Muscle of leg (tissue), 16 donors: ENCODE data around the gene CNNM4. TPM values are rescaled to one million over a fixed set of nuclear protein-coding genes. Genes with fewer than 3 reads are reported as not detected.

ENCODE experiments used
- DNase-seq: peaks from one replicate; pipeline ENCODE4 v3.0.0; 2013
- H3K27ac ChIP-seq: one replicate; pipeline ENCODE4 v1.5.1; 2013; ENCODE audit warnings: mild to moderate bottlenecking, low read length, control low read depth
- H3K27me3 ChIP-seq: one replicate; pipeline ENCODE4 v1.6.1; 2013; ENCODE audit warnings: low read length; ENCODE audit not compliant: control insufficient read depth, insufficient read depth
- H3K36me3 ChIP-seq: one replicate; pipeline ENCODE4 v1.6.1; 2013; ENCODE audit warnings: low read length; ENCODE audit not compliant: control insufficient read depth, insufficient read depth
- H3K4me1 ChIP-seq: one replicate; pipeline ENCODE4 v1.6.1; 2013; ENCODE audit warnings: low read length; ENCODE audit not compliant: control insufficient read depth, insufficient read depth
- H3K4me3 ChIP-seq: one replicate; pipeline ENCODE4 v1.5.1; 2013; ENCODE audit warnings: low read length, control low read depth
- H3K9me3 ChIP-seq: replicated peaks from 2 replicates; pipeline ENCODE4 v1.6.1; 2013; ENCODE audit warnings: low read depth, low read length; ENCODE audit not compliant: control insufficient read depth
- WGBS: methylation state at CpG from one replicate; pipeline ENCODE4 v1.1.5; 2013; ENCODE audit warnings: missing lambda C conversion rate; ENCODE audit not compliant: insufficient coverage; 5-methylcytosine and 5-hydroxymethylcytosine counted together
- long read RNA-seq, 11 donors: transcript quantifications; one replicate each; lab custom pipeline, GENCODE V29; 2026
- polyA plus RNA-seq, 8 donors: library from polyadenylated mRNA; unstranded; fragments of 120-200 nt; gene quantifications; one replicate each; pipeline versions ENCODE4 v1.2.1 to v1.2.3, GENCODE V29; 2013; ENCODE audit warnings: inconsistent platforms in 1 of 8, low replicate concordance in 1 of 8; ENCODE audit not compliant: insufficient read length in 8 of 8, insufficient read depth in 1 of 8
- total RNA-seq: library from RNA; stranded (reverse); fragments of 120-200 nt; gene quantifications from one replicate; pipeline ENCODE4 v1.2.4, GENCODE V29; 2013

The CNNM4 gene
- total RNA-seq: 14.9 TPM
- 10 to 100 TPM; 19.9 to 30.0 (median 25.0) TPM for polyA plus RNA-seq
- long read RNA-seq, donor 1, full-length matches to known transcripts: 2 of 2 reads
- long read RNA-seq, donor 1, partial matches to known transcripts: 0 of 2 reads
- long read RNA-seq, donor 1, other reads (novel, unspliced or antisense): 0 of 2 reads
- long read RNA-seq, donor 2: 0 reads
- long read RNA-seq, donor 3, full-length matches to known transcripts: 3 of 13 reads
- long read RNA-seq, donor 3, partial matches to known transcripts: 10 of 13 reads
- long read RNA-seq, donor 3, other reads (novel, unspliced or antisense): 0 of 13 reads
- long read RNA-seq, donor 4, partial matches to known transcripts: 0 of 2 reads
- long read RNA-seq, donor 4, other reads (novel, unspliced or antisense): 0 of 2 reads
- long read RNA-seq, donor 5, full-length matches to known transcripts: 3 of 30 reads
- long read RNA-seq, donor 5, partial matches to known transcripts: 27 of 30 reads
- long read RNA-seq, donor 5, other reads (novel, unspliced or antisense): 0 of 30 reads
- long read RNA-seq, donor 6, full-length matches to known transcripts: 2 of 9 reads
- long read RNA-seq, donor 6, partial matches to known transcripts: 7 of 9 reads
- long read RNA-seq, donor 6, other reads (novel, unspliced or antisense): 0 of 9 reads
- long read RNA-seq, donor 7: 0 reads
- long read RNA-seq, donor 8, partial matches to known transcripts: 0 of 1 reads
- long read RNA-seq, donor 8, other reads (novel, unspliced or antisense): 0 of 1 reads
- long read RNA-seq, donor 9, full-length matches to known transcripts: 3 of 8 reads
- long read RNA-seq, donor 9, partial matches to known transcripts: 5 of 8 reads
- long read RNA-seq, donor 9, other reads (novel, unspliced or antisense): 0 of 8 reads
- long read RNA-seq, donor 10, full-length matches to known transcripts: 5 of 5 reads
- long read RNA-seq, donor 10, partial matches to known transcripts: 0 of 5 reads
- long read RNA-seq, donor 10, other reads (novel, unspliced or antisense): 0 of 5 reads
- long read RNA-seq, donor 11, full-length matches to known transcripts: 1 of 1 reads
- long read RNA-seq, donor 11, partial matches to known transcripts: 0 of 1 reads
- long read RNA-seq, donor 11, other reads (novel, unspliced or antisense): 0 of 1 reads

GRCh38 chr2:96760036-96760985 lies at the start of gene CNNM4:
Gene CNNM4 (plus strand): TSS chr2:96760902. CDS start chr2:96761000, 98 bp downstream.
- H3K9me3 ChIP-seq: no peaks in the 10 kb centered on the region
- peak; percentile 96 for DNase-seq
- peak within 1 kb of the TSS; percentile 65 for H3K27ac ChIP-seq
- H3K4me3 ChIP-seq: peak within 1 kb of the TSS; percentile 68
- H3K27me3 ChIP-seq: peaks cover 3% of the 10 kb centered on the region
- no peaks in the 10 kb centered on the region for H3K36me3 ChIP-seq
- WGBS: 3% methylated on average over 45 of the region's 62 CpGs
- peaks cover 42% of the 10 kb centered on the region for H3K4me1 ChIP-seq

- 83% methylated on average over 2 of the region's 3 CpGs for WGBS
- Histone ChIP-seq H3K27me3 (no peaks in the 10 kb centered on the region), H3K4me3 (no peak overlapping the region), H3K36me3 (peaks cover 65% of the 10 kb centered on the region), H3K4me1 (no peaks in the 10 kb centered on the region), H3K9me3 (peaks cover 7% of the 10 kb centered on the region), H3K27ac (no peak overlapping the region)
- DNase-seq: no peak
Observed at GRCh38 chr2:96710985-96711384, 49.7 kb upstream of the CNNM4 start.

GRCh38 chr2:96715658-96716057 lies 45.0 kb upstream of the CNNM4 start:
- Histone ChIP-seq H3K4me1 (no peaks in the 10 kb centered on the region), H3K36me3 (peaks cover 40% of the 10 kb centered on the region), H3K27me3 (no peaks in the 10 kb centered on the region), H3K9me3 (no peaks in the 10 kb centered on the region), H3K27ac (no peak overlapping the region), H3K4me3 (no peak overlapping the region)
- DNase-seq: no peak
- WGBS: 100% methylated on average over 2 of the region's 5 CpGs

- Histone ChIP-seq H3K9me3 (no peaks in the 10 kb centered on the region), H3K36me3 (peaks cover 34% of the 10 kb centered on the region), H3K27me3 (no peaks in the 10 kb centered on the region), H3K27ac (no peak overlapping the region), H3K4me3 (no peak overlapping the region), H3K4me1 (no peaks in the 10 kb centered on the region)
- DNase-seq: no peak
Observed at GRCh38 chr2:96716388-96716787, 44.3 kb upstream of the CNNM4 start.

- Histone ChIP-seq H3K27ac (no peak overlapping the region), H3K4me3 (no peak overlapping the region), H3K4me1 (no peaks in the 10 kb centered on the region), H3K27me3 (no peaks in the 10 kb centered on the region), H3K9me3 (no peaks in the 10 kb centered on the region), H3K36me3 (peaks cover 44% of the 10 kb centered on the region)
- no peak for DNase-seq
- WGBS: no CpG with 5 or more reads among the region's 4 CpGs
Observed at GRCh38 chr2:96726131-96726530, 34.6 kb upstream of the CNNM4 start.

- H3K9me3 ChIP-seq: no peaks in the 10 kb centered on the region
- peaks cover 52% of the 10 kb centered on the region for H3K36me3 ChIP-seq
- no peaks in the 10 kb centered on the region for H3K4me1 ChIP-seq
- DNase-seq: no peak
- H3K27me3 ChIP-seq: no peaks in the 10 kb centered on the region
- no peak overlapping the region for H3K4me3 ChIP-seq
- 94% methylated on average over 3 of the region's 5 CpGs for WGBS
- no peak overlapping the region for H3K27ac ChIP-seq
Observed at GRCh38 chr2:96727431-96727830, 33.3 kb upstream of the CNNM4 start.

- Histone ChIP-seq H3K27ac (no peak overlapping the region), H3K4me3 (no peak overlapping the region), H3K9me3 (no peaks in the 10 kb centered on the region), H3K27me3 (no peaks in the 10 kb centered on the region), H3K36me3 (peaks cover 67% of the 10 kb centered on the region), H3K4me1 (no peaks in the 10 kb centered on the region)
- no peak for DNase-seq
- WGBS: 90% methylated on average over 6 of the region's 7 CpGs
Observed at GRCh38 chr2:96729748-96730147, 31.0 kb upstream of the CNNM4 start.

- H3K4me1 ChIP-seq: no peaks in the 10 kb centered on the region
- peaks cover 71% of the 10 kb centered on the region for H3K36me3 ChIP-seq
- H3K9me3 ChIP-seq: no peaks in the 10 kb centered on the region
- no peaks in the 10 kb centered on the region for H3K27me3 ChIP-seq
- no CpG with 5 or more reads among the region's 2 CpGs for WGBS
- no peak overlapping the region for H3K27ac ChIP-seq
- DNase-seq: no peak
- H3K4me3 ChIP-seq: no peak overlapping the region
Observed at GRCh38 chr2:96730212-96730611, 30.5 kb upstream of the CNNM4 start.

GRCh38 chr2:96733931-96734330 lies 26.8 kb upstream of the CNNM4 start:
- no peak overlapping the region for H3K27ac ChIP-seq
- H3K27me3 ChIP-seq: no peaks in the 10 kb centered on the region
- 93% methylated on average over 2 of the region's 3 CpGs for WGBS
- no peak overlapping the region for H3K4me3 ChIP-seq
- no peak for DNase-seq
- peaks cover 72% of the 10 kb centered on the region for H3K36me3 ChIP-seq
- no peaks in the 10 kb centered on the region for H3K9me3 ChIP-seq
- H3K4me1 ChIP-seq: peaks cover 9% of the 10 kb centered on the region
